ENCODE measurements around the gene ITIH2.

GRCh38 chr10:7710446-7710845, 7.3 kb downstream of the ITIH2 start:
- TF ChIP-seq CTCF (IDR thresholded peaks at IDR 0.05) (no peak), POLR2A (IDR thresholded peaks at IDR 0.05; ENCODE audit: low read depth) (no peak), EP300 (IDR thresholded peaks at IDR 0.05) (no peak)
